HG03571 (cell line): ENCODE results near the gene KIT.

Source experiments
- ATAC-seq: cut with Tn5 transposase; IDR thresholded peaks from one replicate; pipeline ENCODE4 v1.9.1; 2021; ENCODE audit not compliant: unreplicated experiment

KIT gene

DNA sequence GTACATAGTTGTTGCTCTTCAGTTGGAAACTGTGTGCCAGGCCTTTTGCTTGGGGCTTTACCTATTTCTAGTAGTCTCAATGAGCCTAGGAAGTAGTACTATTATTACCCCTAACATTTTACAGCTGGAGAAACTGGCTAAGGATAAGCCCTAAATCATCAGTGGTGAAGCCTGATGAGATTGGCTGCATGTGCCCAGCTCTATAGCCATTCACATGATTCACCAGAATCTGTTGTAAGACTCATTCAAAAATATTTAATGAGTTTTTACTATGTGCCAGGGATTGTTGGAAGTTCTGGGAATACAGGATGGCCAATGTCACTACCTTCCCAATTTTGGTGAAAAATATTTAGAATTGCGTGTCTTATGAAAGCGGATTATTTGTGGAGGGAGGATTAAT is 2.8 kb downstream of the KIT start:
- no peak for ATAC-seq

DNA sequence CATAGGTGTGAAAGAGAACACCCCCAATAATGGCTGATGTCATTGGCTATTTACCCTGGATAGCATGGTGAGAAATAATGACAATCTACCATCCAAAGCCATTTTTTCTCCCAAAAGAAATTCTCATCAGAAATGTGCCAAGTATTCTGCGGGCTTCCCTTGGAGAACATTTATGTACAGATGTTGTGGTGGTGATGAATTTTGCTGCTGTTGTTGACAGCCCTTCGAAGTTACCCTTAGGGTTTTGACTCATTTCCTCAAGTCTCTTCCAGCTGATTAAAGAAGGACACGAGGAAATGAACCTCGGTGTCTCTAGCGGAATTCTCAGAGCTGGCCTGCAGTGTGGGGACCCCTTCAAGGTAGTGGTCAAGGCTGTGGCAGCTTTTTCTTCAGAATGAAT is 3.4 kb downstream of the KIT start:
- no peak for ATAC-seq

DNA sequence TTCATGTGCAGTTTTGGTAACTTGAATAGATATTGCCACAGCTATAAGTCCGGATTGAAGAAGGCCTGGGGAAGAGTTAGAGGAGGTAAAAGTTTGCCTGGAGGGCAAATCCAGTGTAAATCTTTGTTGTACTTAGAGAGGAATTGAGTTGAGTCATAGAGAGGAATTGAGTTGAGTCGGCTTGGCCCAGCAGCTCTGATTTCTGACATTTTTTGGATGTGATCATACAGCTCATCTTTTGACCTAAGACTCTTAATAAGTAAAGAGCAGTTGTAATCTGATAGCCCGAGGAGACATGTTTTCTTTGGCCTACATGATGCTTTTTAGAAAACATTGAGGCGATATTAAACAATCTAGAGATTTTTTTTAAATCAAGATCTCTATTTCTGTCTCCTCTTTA is 3.9 kb downstream of the KIT start:
- no peak for ATAC-seq

DNA sequence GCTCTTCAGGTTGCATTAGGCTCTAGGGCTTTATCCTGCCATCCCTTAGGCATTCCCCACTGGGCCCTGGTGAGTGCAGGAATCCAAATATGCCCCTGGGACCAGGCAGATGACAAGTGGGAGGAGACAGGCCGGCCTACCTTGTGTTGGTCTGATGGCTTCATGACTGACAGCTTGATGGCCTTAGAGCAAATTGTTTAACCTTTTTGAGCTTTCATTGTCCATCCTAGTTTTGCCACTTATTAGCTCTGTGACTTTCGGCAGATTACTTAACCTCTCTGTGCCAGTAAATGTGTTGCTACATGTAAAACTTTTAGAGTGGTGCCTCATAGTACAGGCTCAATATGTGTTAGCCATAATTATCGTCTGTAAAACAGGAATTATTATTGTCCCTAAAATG is 4.4 kb downstream of the KIT start:
- no peak for ATAC-seq

DNA sequence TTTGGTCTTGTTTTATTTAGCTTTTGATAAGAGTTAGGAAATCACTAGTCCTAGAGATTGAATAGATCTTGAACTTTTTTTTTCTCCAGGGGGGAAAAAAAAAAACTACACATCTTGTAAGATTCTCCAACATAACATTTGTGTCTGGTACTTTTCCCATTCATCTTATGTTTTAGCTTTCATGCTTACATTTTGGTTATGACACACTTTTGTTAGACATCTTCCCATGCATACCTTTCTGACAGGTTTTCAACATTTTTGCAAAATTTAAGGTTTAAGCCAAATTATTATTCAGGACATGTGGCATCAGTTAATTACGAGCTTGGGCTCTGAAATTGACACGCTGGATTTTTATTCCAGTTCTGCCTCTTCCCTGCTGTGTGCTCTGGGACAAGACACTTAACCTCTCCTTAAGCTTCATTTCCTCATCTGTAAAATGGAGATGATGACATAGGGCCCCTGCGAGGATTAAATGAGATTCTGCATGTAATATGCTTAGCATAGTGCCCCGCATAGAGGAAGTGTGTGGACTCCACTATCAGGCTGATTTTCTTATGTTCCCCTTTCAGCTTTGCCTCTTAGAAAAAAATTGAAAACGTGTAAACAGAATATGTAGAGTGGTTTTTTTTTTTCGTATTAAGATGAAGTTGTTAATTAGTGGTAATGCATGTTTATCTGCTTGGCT is 5.3 kb downstream of the KIT start:
- no peak for ATAC-seq

DNA sequence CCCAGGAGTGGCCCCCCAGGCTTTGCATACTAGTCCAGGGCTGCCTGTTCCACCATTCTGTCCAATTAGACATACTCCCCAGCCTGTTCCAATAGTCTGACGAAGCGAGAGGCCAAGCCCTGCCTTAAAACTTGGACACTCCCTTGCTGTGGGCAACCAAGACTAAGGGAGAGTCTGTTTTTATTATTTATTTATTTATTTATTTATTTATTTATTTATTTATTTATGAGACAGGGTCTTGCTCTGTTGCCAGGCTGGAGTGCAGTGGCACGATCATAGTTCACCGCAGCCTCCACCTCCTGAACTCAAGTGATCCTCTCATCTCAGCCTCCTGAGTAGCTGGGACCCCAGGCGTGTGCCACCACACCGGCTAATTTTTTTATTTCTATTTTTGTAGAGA is 6.6 kb downstream of the KIT start:
- no peak for ATAC-seq

DNA sequence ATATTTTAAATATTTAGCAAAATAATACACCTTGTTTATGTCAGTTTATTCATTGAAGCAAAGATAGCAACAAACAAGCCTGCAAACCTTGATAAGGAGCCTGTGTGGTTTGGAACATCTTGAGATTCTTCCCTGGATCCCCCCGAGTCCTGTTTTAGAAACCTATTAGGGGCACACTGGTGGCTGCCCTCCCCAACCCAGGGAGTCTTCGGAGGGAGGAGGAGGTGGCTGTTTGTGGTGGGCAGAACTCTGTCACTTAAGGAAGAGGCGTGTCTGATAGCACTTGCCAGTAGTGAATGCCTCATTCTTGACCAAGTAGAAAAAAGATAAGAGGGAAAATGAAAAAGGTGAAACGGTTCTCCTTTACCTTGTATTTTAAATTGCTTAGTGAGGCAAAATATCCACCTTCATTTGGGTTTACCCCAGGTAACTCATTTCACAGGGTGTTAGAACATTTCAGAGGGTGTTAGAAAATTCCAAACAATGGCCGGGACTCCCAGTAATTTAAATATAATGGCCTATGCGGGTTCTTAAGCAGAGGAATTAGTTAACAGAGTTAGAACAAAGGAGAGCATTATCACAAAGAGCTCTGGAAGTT is 10.4 kb downstream of the KIT start:
- ATAC-seq: no peak

DNA sequence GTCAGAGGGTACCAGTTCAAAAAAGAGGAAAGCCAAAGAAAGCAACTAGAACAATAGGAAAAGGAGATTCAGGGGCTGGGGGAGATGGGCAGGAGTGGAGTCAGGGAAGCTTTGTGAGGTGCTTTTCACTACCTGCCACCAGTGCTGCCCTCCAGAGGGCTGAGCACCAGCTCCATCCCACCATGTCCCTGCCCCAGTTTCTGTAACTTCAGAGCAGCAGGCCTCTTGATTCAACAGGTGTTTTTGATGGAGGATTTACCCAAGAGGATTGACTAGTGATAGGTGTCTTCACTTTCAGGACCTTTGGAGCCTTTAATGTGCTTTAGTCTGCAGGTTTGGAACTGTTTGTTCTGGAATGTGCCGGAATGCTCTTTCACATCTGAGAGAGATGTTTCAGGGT is 12.1 kb downstream of the KIT start:
- no peak for ATAC-seq

DNA sequence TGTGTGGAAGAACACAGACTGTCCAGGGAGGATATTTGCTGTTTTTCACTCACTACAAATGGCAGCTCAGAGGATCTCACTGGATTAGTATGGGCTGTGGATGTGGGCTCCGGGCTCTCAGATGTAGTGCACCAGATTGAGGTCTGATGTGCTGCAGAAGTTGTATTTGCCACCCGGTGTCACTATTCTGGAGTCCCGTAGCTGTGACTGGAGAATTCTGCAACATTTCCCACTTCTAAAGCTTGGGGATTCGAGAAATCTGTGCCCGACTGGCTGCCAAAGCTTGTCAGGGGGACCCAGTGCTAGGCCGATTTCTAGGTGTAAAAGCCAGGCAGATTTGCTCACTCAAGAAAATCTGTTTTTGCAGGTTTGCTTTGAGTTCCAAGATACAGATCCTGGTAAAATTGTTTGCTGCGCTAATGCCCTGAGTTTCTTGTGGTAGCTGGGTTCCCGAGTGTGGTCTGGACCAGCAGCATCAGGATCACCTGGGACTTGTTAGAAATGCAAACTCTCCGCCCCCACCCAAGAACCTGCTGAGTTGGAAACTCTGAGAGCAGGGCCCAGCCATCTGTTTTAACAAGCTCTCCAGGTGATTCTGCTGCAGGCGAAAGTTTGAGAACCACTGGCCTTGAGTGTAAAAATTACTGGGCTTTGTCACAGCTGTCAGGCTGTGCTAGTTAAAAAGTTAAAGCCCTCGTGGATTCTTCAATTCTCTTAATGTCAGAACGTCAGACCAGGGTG is 18.1 kb downstream of the KIT start:
- ATAC-seq: no peak

DNA sequence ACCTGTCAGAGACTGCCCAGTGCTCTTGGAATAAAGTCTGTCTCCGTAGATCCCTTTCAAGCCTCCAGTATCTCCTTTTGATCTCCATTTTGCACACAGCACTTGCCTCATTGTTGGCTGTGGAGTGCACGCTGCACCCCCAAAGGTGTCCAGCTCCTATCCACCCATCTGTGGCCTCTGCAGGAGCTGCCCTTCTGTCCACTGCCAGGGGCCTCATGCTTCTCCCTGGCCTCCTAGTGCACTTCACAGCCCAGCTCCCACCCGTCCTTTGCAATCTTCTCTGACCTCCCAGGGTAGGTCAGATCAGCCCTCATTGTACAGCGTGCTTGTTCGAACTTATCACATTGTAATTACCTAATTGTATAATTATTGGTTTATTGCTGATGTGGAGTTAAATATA is 18.9 kb downstream of the KIT start:
- ATAC-seq: no peak

DNA sequence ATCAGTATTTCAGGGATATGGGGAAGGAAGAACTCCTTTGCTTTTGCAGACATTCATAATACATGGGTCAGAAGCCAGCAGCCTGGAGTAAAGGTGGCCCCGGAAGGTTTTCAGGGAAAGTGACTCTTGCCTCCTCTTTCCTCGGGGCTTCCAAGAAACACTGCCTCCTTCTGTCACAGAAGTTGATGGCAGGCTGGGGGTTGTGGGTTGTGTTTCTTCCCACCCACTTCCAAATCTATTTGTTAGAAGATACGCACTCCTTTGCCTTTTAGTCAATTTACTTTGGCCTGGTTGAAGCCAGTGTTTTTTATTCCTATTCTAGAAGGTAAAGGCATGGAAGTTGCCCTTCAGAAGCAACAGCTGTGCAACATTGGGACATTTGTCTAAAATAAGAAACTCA is 19.7 kb downstream of the KIT start:
- no peak for ATAC-seq

DNA sequence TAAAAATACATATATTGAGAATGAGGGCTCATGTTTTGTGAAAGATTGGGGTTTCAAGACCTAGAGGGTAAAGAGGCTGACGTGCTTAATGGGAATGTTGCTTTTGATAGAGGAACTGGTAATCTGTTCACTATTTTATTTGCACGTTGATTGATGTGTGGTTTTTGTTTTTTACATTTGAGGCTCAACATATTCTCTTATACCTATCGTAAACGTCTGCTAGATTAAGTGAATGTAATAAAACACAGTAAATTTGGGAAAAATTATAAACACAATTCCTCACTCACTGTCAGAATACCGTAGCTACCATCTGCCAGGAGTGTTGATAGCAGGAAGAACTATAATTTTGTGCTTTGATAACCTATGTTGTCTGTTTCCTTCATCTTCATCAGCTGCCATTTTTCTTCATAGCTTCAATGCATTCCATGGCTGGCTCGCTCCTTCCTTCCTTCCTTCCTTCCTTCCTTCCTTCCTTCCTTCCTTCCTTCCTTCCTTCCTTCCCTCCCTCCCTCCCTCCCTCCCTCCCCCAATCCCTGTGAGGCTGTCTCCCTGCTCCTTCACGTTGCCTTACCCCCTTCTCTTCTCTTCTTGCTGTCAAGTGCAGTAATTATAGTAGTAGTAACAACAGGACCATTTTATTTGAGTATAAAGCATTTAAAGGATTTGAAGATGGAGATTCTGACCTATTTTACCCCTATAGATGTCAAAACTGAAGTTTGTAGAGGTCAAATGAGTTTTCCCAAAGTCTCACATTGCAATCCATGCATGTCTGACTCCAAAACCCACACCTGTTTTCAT is 20.3 kb downstream of the KIT start:
- ATAC-seq: no peak

DNA sequence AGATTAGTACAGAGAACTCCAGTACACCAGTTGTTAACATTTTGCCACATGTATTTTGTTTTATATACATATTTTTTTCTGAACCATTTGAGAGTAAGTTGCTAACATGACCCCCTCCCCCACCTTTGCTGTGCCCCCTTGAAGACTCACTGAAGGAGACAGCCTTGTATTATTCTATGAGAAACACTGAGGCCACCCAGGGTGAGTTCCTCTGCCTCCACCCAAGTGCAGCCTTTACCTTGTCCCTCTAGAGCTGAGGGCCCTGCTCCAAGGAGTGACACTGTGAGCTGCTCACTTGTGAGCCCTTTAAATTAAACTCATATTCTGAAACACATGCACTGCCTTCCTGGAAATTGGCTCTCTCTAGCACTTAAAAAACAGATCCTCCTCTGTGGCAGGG is 21.1 kb downstream of the KIT start:
- ATAC-seq: no peak

DNA sequence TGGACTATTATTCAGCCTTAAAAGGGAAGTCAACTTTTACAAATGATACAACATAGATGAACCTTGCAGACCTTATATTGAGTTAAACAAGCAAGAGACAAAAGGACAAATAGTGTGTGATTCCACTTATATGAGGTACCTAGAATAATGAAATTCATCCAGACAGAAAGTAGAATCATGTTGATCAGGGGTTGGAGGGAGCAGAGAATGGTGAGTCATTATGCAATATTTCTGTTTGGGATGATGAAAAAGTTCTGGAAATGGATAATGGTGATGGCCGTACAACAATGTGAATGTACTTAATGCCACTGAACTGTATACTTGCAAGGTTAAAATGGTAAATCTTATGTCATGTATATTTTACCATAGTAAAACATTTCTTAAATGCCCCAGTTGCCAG is 22.1 kb downstream of the KIT start:
- ATAC-seq: no peak

DNA sequence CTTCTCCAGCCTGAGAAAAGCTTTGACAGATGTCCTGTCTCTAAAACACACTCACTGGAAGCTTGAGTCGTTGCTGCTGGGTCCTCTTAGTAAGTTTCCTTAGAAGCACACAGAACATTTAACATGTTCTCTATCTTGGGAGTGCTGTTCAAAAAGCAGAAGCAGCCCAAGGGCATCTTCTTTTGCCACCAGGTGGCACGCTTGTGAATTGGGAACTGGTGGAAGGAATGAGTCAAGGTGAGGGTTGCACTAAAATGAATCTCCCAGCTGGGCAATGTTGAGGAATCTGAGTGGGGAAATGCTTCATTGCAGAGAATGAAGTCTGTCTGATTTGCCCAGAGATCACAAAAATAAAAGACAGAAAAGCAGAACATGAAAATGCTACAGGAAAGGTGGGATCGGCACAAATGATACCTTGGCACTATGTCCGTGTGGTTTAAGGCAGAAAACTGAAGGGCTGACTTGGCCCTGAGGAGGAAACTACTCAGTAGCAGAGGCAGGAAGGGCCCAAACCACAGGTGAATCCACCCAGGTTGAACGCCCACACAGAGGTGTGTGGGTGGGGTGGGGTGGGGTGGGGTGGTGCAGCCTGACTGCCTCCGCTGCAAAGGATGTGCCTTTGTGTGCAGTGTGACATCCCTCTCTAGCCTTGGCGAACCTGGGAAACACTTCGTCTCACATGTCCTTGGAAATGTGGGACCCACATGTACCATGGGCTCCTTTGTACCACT is 26.0 kb downstream of the KIT start:
- no peak for ATAC-seq

DNA sequence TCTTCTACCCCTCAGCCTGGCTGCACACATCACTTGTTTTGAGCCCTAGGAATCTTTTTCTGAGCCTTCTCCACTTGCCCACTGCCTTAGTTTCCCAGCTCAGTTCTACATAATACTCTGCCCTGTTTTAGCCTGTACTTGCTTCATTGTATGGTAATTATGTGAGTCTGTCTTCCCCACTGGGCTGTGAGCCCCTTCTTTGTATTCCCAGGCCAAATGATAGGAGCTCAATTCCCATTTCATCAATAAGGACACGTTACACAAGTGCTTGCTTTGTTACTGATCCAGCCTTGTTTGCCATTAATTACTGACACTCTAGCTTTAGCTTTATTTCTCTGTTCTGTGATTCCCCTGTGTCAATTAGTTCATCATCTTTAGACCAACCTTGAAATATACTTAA is 28.1 kb downstream of the KIT start:
- no peak for ATAC-seq

DNA sequence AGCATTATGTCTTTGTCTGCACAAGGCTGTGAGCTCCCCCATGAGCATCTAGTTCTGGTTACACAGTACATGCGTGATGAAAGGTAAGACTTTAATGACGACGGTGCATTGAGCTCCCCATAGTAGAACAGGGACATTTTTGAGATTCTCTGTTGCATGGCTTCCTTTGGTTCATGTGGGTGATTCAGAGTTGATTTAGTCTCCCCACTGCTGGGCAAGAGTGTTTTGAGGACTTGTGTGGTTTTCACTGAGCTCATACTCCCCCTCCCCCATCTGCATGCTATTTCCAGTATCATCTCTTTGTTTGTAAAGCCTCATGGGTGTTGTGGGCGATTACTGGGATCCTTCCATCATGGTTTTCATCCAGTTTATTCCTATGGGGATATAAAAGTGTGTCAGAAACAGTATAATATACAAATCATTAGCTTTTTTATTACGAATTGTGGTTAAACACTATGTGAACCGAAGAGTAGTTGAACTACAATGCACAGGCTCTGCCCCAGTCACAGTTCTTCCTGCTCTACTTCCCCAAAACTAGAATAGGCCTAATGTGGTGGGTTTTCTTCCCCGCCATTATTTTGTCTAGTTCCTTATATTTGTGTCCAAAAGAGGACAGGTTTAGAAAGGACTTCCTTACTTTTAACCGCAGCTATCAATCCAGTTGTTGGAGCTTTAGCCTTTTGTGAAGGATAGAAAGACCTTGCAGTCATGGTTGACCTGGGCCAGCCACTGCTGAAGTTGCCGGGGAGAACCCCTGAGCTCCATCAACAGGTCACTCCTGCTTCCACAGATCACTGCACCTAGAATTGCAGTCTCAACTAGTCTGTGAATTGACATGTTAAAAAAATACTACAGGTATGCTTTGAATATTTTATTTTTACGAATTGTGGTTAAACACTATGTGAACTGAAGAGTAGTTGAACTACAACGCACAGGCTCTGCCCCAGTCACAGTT is 30.4 kb downstream of the KIT start:
- ATAC-seq: peak; percentile 56

DNA sequence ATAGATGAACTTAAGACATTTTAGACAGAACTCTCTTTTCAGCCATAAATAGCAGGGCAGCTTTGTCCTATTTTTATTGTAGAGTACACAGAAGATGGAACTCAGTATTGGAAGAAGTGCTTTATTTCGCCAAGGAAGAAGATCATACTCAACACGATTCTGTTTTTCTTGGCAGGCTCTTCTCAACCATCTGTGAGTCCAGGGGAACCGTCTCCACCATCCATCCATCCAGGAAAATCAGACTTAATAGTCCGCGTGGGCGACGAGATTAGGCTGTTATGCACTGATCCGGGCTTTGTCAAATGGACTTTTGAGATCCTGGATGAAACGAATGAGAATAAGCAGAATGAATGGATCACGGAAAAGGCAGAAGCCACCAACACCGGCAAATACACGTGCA is 37.6 kb downstream of the KIT start:
- ATAC-seq: no peak

DNA sequence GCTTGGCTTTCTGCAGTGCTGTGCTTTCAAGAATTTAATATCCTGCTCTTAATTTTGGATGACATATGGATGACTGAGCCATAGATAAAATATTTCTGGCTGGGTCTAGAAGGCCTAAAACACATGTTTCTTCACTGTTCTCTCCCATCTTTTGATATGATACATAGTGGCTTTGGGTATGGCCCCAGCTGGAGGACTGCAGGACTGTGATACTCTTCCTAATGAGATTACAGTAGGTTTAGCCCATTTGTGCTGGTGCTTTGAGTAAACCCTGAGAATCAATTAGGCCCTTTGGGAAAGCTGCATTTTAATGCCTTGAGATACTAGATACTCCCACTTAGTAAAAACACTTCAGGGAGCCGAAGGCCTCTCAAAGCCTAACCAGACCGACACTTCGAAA is 38.0 kb downstream of the KIT start:
- ATAC-seq: no peak

DNA sequence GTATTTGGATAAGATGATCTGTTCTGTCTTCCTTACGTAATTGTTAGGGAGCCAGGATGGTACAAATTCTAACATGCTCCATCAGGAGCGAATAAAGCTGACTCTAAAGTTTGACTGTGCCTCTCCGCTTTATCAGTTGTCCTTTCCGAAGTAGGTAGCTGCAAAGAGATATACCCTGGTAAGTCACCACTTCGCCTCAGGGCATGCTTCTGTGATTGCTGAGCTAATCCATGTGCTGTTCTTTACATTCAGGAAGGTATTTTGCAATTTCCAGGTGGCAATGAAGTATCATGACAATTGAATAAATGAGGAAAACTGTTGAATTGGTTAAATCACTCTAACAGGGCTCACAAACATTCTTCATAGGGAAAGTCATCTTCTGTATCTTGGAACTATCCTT is 38.9 kb downstream of the KIT start:
- no peak for ATAC-seq
